ENCODE measurements around the gene TNFAIP1. TPM values are rescaled to one million over a fixed set of nuclear protein-coding genes. Genes with fewer than 3 reads are reported as not detected.

The TNFAIP1 gene
- total and polyA plus RNA-seq, 4 donors: 25.1 to 56.0 (median 51.6) TPM

GRCh38 chr17:28343491-28343932, 8.0 kb downstream of the TNFAIP1 start:
- Histone ChIP-seq H3K9me3 (ENCODE audit: control insufficient read depth, insufficient read depth, low read length) (no peaks in the 10 kb centered on the region), H3K27ac (ENCODE audit: low read depth, low read length) (no peak overlapping the region), H3K27me3 (ENCODE audit: control insufficient read depth, insufficient read depth, low read length) (no peaks in the 10 kb centered on the region), H3K36me3 (ENCODE audit: control insufficient read depth, insufficient read depth, low read length) (peaks cover 89% of the 10 kb centered on the region), H3K4me1 (ENCODE audit: control insufficient read depth, insufficient read depth, low read length) (peaks cover 5% of the 10 kb centered on the region), H3K4me3 (ENCODE audit: low read depth, low read length) (no peak overlapping the region)
- DNase-seq (ENCODE audit: low read depth in 4 of 6, low spot score in 6 of 6): no peak
- 86% methylated on average over 10 of the region's 10 CpGs for WGBS (ENCODE audit: insufficient coverage)

- Histone ChIP-seq H3K4me3 (ENCODE audit: low read depth, low read length) (no peak overlapping the region), H3K27ac (ENCODE audit: low read depth, low read length) (no peak overlapping the region), H3K27me3 (ENCODE audit: control insufficient read depth, insufficient read depth, low read length) (no peaks in the 10 kb centered on the region), H3K4me1 (ENCODE audit: control insufficient read depth, insufficient read depth, low read length) (peaks cover 5% of the 10 kb centered on the region), H3K36me3 (ENCODE audit: control insufficient read depth, insufficient read depth, low read length) (peaks cover 93% of the 10 kb centered on the region), H3K9me3 (ENCODE audit: control insufficient read depth, insufficient read depth, low read length) (no peaks in the 10 kb centered on the region)
- no peak for DNase-seq (ENCODE audit: low read depth in 4 of 6, low spot score in 6 of 6)
- 89% methylated on average over 5 of the region's 9 CpGs for WGBS (ENCODE audit: insufficient coverage)
These were observed 8.4 kb downstream of the TNFAIP1 start for GRCh38 chr17:28344011-28344410.

GRCh38 chr17:28344435-28344901, 8.9 kb downstream of the TNFAIP1 start:
- H3K4me1 ChIP-seq (ENCODE audit: control insufficient read depth, insufficient read depth, low read length): peaks cover 5% of the 10 kb centered on the region
- WGBS (ENCODE audit: insufficient coverage): 94% methylated on average over 19 of the region's 19 CpGs
- no peak overlapping the region for H3K27ac ChIP-seq (ENCODE audit: low read depth, low read length)
- H3K36me3 ChIP-seq (ENCODE audit: control insufficient read depth, insufficient read depth, low read length): peaks cover 93% of the 10 kb centered on the region
- no peak for DNase-seq (ENCODE audit: low read depth in 4 of 6, low spot score in 6 of 6)
- H3K4me3 ChIP-seq (ENCODE audit: low read depth, low read length): no peak overlapping the region
- no peaks in the 10 kb centered on the region for H3K27me3 ChIP-seq (ENCODE audit: control insufficient read depth, insufficient read depth, low read length)
- H3K9me3 ChIP-seq (ENCODE audit: control insufficient read depth, insufficient read depth, low read length): no peaks in the 10 kb centered on the region

- no peak overlapping the region for H3K4me3 ChIP-seq (ENCODE audit: low read depth, low read length)
- peak overlapping the region; percentile 4 for H3K27ac ChIP-seq (ENCODE audit: low read depth, low read length)
- DNase-seq (ENCODE audit: low read depth in 4 of 6, low spot score in 6 of 6): peak in 1 of 6 donors; percentile 37
- H3K4me1 ChIP-seq (ENCODE audit: control insufficient read depth, insufficient read depth, low read length): peaks cover 5% of the 10 kb centered on the region
- peaks cover 87% of the 10 kb centered on the region for H3K36me3 ChIP-seq (ENCODE audit: control insufficient read depth, insufficient read depth, low read length)
- no peaks in the 10 kb centered on the region for H3K27me3 ChIP-seq (ENCODE audit: control insufficient read depth, insufficient read depth, low read length)
- WGBS (ENCODE audit: insufficient coverage): 70% methylated on average over 12 of the region's 13 CpGs
- H3K9me3 ChIP-seq (ENCODE audit: control insufficient read depth, insufficient read depth, low read length): no peaks in the 10 kb centered on the region
These were observed 10.0 kb downstream of the TNFAIP1 start for GRCh38 chr17:28345419-28346198.

GRCh38 chr17:28346199-28346580, 10.6 kb downstream of the TNFAIP1 start:
- Histone ChIP-seq H3K36me3 (ENCODE audit: control insufficient read depth, insufficient read depth, low read length) (peaks cover 87% of the 10 kb centered on the region), H3K27ac (ENCODE audit: low read depth, low read length) (peak overlapping the region; percentile 4), H3K4me3 (ENCODE audit: low read depth, low read length) (no peak overlapping the region), H3K9me3 (ENCODE audit: control insufficient read depth, insufficient read depth, low read length) (no peaks in the 10 kb centered on the region), H3K4me1 (ENCODE audit: control insufficient read depth, insufficient read depth, low read length) (peaks cover 5% of the 10 kb centered on the region), H3K27me3 (ENCODE audit: control insufficient read depth, insufficient read depth, low read length) (no peaks in the 10 kb centered on the region)
- DNase-seq (ENCODE audit: low read depth in 4 of 6, low spot score in 6 of 6): no peak
- 20% methylated on average over 1 of the region's 2 CpGs for WGBS (ENCODE audit: insufficient coverage)

GRCh38 chr17:28346746-28347246, 11.2 kb downstream of the TNFAIP1 start:
- 80% methylated on average over 1 of the region's 7 CpGs for WGBS (ENCODE audit: insufficient coverage)
- H3K27ac ChIP-seq (ENCODE audit: low read depth, low read length): no peak overlapping the region

GRCh38 chr17:28347261-28347891, 11.8 kb downstream of the TNFAIP1 start:
- no peak overlapping the region for H3K4me3 ChIP-seq (ENCODE audit: low read depth, low read length)
- H3K9me3 ChIP-seq (ENCODE audit: control insufficient read depth, insufficient read depth, low read length): no peaks in the 10 kb centered on the region
- no peak overlapping the region for H3K27ac ChIP-seq (ENCODE audit: low read depth, low read length)
- DNase-seq (ENCODE audit: low read depth in 4 of 6, low spot score in 6 of 6): no peak
- H3K4me1 ChIP-seq (ENCODE audit: control insufficient read depth, insufficient read depth, low read length): peaks cover 5% of the 10 kb centered on the region
- 94% methylated on average over 8 of the region's 8 CpGs for WGBS (ENCODE audit: insufficient coverage)
- no peaks in the 10 kb centered on the region for H3K27me3 ChIP-seq (ENCODE audit: control insufficient read depth, insufficient read depth, low read length)
- peaks cover 87% of the 10 kb centered on the region for H3K36me3 ChIP-seq (ENCODE audit: control insufficient read depth, insufficient read depth, low read length)

More at GRCh38 chr17:28346746-28347246, 11.2 kb downstream of the TNFAIP1 start:
- DNase-seq (ENCODE audit: low read depth in 4 of 6, low spot score in 6 of 6): no peak
- no peaks in the 10 kb centered on the region for H3K27me3 ChIP-seq (ENCODE audit: control insufficient read depth, insufficient read depth, low read length)
- H3K9me3 ChIP-seq (ENCODE audit: control insufficient read depth, insufficient read depth, low read length): no peaks in the 10 kb centered on the region
- peaks cover 5% of the 10 kb centered on the region for H3K4me1 ChIP-seq (ENCODE audit: control insufficient read depth, insufficient read depth, low read length)
- H3K4me3 ChIP-seq (ENCODE audit: low read depth, low read length): no peak overlapping the region
- peaks cover 87% of the 10 kb centered on the region for H3K36me3 ChIP-seq (ENCODE audit: control insufficient read depth, insufficient read depth, low read length)

- Histone ChIP-seq H3K4me3 (ENCODE audit: low read depth, low read length) (no peak overlapping the region), H3K9me3 (ENCODE audit: control insufficient read depth, insufficient read depth, low read length) (no peaks in the 10 kb centered on the region), H3K27ac (ENCODE audit: low read depth, low read length) (no peak overlapping the region), H3K36me3 (ENCODE audit: control insufficient read depth, insufficient read depth, low read length) (peaks cover 86% of the 10 kb centered on the region), H3K4me1 (ENCODE audit: control insufficient read depth, insufficient read depth, low read length) (peaks cover 5% of the 10 kb centered on the region), H3K27me3 (ENCODE audit: control insufficient read depth, insufficient read depth, low read length) (no peaks in the 10 kb centered on the region)
- no peak for DNase-seq (ENCODE audit: low read depth in 4 of 6, low spot score in 6 of 6)
- WGBS (ENCODE audit: insufficient coverage): 74% methylated on average over 3 of the region's 3 CpGs
These were observed 13.4 kb downstream of the TNFAIP1 start for GRCh38 chr17:28348979-28349378.

- no peaks in the 10 kb centered on the region for H3K27me3 ChIP-seq (ENCODE audit: control insufficient read depth, insufficient read depth, low read length)
- peaks cover 5% of the 10 kb centered on the region for H3K4me1 ChIP-seq (ENCODE audit: control insufficient read depth, insufficient read depth, low read length)
- H3K27ac ChIP-seq (ENCODE audit: low read depth, low read length): no peak overlapping the region
- no peak for DNase-seq (ENCODE audit: low read depth in 4 of 6, low spot score in 6 of 6)
- H3K36me3 ChIP-seq (ENCODE audit: control insufficient read depth, insufficient read depth, low read length): peaks cover 85% of the 10 kb centered on the region
- H3K9me3 ChIP-seq (ENCODE audit: control insufficient read depth, insufficient read depth, low read length): no peaks in the 10 kb centered on the region
- WGBS (ENCODE audit: insufficient coverage): 100% methylated on average over 6 of the region's 7 CpGs
- no peak overlapping the region for H3K4me3 ChIP-seq (ENCODE audit: low read depth, low read length)
These were observed 14.7 kb downstream of the TNFAIP1 start for GRCh38 chr17:28350271-28350670.

Data from spinal cord (tissue), 10 donors.